ENCODE data around the gene PAQR9. TPM values are rescaled to one million over a fixed set of nuclear protein-coding genes. Genes with fewer than 3 reads are reported as not detected.
A peak's percentile ranks its signal among the peaks of the same experiment; 100 is the strongest.

Gene PAQR9
- total RNA-seq, 4 donors from 2014 or later: 0.20 to 1.0 (median 0.27) TPM; not detected in 1

DNA sequence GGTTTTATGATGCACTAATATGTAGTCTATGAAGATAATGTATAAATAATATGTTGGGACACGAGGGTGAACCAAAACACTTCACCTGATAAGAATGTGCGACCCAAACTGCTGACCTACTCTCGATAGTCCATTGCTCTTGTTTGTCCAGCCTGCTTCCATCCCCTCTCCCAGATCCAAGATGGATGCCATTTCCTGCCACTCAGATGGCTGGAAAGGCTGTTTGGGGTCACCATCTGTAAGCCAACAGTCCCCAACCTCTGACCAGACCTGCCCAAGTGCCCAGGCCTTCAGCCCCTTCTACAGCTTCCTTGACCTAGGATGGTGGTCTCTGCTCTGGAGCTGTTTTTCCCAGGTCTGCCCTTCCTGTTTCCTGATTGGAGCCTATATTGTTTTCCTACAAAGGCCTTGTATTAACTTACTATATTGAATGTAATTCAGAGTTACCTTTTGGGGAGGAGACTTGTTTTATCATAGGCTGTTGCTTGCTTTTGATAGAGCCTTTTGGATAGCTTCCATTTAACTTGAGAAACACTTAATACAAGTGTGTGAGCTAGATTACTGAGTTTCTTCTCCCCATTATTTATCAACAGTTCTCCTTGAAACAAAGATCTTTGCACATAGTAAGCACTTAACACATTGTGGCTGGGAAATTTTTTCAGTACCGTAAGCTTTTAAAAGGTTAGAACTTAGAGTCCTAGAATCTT lies 5.0 kb upstream of the PAQR9 start:
- no peaks in the 10 kb centered on the region for H3K36me3 ChIP-seq
- H3K9me3 ChIP-seq: no peaks in the 10 kb centered on the region
- TF ChIP-seq, protein P1, sequence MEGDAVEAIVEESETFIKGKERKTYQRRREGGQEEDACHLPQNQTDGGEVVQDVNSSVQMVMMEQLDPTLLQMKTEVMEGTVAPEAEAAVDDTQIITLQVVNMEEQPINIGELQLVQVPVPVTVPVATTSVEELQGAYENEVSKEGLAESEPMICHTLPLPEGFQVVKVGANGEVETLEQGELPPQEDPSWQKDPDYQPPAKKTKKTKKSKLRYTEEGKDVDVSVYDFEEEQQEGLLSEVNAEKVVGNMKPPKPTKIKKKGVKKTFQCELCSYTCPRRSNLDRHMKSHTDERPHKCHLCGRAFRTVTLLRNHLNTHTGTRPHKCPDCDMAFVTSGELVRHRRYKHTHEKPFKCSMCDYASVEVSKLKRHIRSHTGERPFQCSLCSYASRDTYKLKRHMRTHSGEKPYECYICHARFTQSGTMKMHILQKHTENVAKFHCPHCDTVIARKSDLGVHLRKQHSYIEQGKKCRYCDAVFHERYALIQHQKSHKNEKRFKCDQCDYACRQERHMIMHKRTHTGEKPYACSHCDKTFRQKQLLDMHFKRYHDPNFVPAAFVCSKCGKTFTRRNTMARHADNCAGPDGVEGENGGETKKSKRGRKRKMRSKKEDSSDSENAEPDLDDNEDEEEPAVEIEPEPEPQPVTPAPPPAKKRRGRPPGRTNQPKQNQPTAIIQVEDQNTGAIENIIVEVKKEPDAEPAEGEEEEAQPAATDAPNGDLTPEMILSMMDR (IDR thresholded peaks at IDR 0.05 in 4 of 5, conservative IDR thresholded peaks at IDR 0.05 in 1 of 5): no peak
- no peak for TF ChIP-seq POLR2A (IDR thresholded peaks at IDR 0.05)
- H3K27me3 ChIP-seq: no peaks in the 10 kb centered on the region
- in situ Hi-C loops (cut with MboI; ENCODE audit: low sequenced_read_pairs in 4 of 4): no loop called here
- intact Hi-C loops (cut with DNase I; ENCODE audit: low total_unique reads): no loop called here
- ATAC-seq (no peak), DNase-seq (no peak)
- no peak overlapping the region for H3K4me3 ChIP-seq
- peaks cover 6 to 9% of the 10 kb centered on the region in 2 donors for H3K4me1 ChIP-seq
- H3K27ac ChIP-seq: no peak overlapping the region

- Histone ChIP-seq H3K9me3 (no peaks in the 10 kb centered on the region), H3K4me1 (no peaks in the 10 kb centered on the region), H3K36me3 (no peaks in the 10 kb centered on the region), H3K27ac (no peak overlapping the region), H3K27me3 (no peaks in the 10 kb centered on the region), H3K4me3 (no peak overlapping the region)
- ATAC-seq (no peak), DNase-seq (no peak)
- no peak for TF ChIP-seq POLR2A (IDR thresholded peaks at IDR 0.05)
- TF ChIP-seq, protein P1 (IDR thresholded peaks at IDR 0.05 in 4 of 5, conservative IDR thresholded peaks at IDR 0.05 in 1 of 5): no peak
- in situ Hi-C loops (cut with MboI; ENCODE audit: low sequenced_read_pairs in 4 of 4): no loop called here
- intact Hi-C loops (cut with DNase I; ENCODE audit: low total_unique reads): no loop called here
Measured at GRCh38 chr3:142966808-142967207, 3.3 kb upstream of the PAQR9 start.

DNA sequence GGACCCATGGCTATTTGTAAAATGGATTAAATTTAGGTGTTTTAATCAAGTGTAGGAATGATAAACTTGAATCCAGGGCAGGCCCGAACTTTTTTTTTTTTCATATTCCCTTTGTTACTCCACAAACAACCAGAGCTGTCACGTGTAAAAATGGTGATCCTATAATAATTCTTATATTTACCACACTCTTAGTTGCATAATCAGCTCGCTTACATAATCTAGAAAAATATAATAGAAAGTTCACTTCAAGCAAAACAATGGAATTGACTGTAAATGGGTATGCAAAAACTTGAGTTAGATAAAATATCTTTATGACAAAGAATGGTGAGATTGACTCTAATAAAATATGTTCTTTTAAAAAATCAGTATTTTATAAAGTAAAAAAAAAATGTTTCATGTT lies 2.1 kb upstream of the PAQR9 start:
- no peaks in the 10 kb centered on the region for H3K36me3 ChIP-seq
- no peaks in the 10 kb centered on the region for H3K9me3 ChIP-seq
- H3K4me3 ChIP-seq: no peak overlapping the region
- H3K27ac ChIP-seq: no peak overlapping the region
- DNase-seq: no peak
- intact Hi-C loops (cut with DNase I; ENCODE audit: low total_unique reads) (no loop called here), in situ Hi-C loops (cut with MboI; ENCODE audit: low sequenced_read_pairs in 4 of 4) (no loop called here)
- H3K4me1 ChIP-seq: no peaks in the 10 kb centered on the region
- TF ChIP-seq POLR2A (IDR thresholded peaks at IDR 0.05): no peak
- TF ChIP-seq, protein P1 (IDR thresholded peaks at IDR 0.05 in 4 of 5, conservative IDR thresholded peaks at IDR 0.05 in 1 of 5): no peak
- ATAC-seq: no peak
- no peaks in the 10 kb centered on the region for H3K27me3 ChIP-seq

DNA sequence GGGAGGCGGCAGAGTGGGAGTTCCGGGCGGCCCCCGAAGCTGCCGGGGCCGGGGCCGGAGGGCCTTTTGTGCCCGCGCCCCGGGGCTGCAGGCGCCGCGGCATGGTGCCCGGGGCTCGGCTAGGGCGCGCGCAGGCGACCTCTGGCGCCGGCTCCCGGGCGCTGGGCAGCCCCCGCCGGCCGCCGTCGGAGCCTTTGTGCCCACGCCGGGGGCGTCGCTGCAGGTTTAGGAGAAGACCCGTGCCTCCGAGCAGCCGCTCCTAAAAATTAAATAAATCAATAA lies 299 bp downstream of the PAQR9 start:
- Histone ChIP-seq H3K36me3 (no peaks in the 10 kb centered on the region), H3K27me3 (no peaks in the 10 kb centered on the region), H3K9me3 (no peaks in the 10 kb centered on the region), H3K4me1 (peaks cover 12 to 13% of the 10 kb centered on the region in 2 donors), H3K4me3 (peak overlapping the region; percentile 37 to 70 (median 60)), H3K27ac (peak overlapping the region in 2 of 4 donors; percentile 53 to 68)
- no peak for DNase-seq
- ATAC-seq: peak; percentile 47 to 50
- intact Hi-C loops (cut with DNase I; ENCODE audit: low total_unique reads) (no loop called here), in situ Hi-C loops (cut with MboI; ENCODE audit: low sequenced_read_pairs in 4 of 4) (no loop called here)
- no peak for TF ChIP-seq POLR2A (IDR thresholded peaks at IDR 0.05)

DNA sequence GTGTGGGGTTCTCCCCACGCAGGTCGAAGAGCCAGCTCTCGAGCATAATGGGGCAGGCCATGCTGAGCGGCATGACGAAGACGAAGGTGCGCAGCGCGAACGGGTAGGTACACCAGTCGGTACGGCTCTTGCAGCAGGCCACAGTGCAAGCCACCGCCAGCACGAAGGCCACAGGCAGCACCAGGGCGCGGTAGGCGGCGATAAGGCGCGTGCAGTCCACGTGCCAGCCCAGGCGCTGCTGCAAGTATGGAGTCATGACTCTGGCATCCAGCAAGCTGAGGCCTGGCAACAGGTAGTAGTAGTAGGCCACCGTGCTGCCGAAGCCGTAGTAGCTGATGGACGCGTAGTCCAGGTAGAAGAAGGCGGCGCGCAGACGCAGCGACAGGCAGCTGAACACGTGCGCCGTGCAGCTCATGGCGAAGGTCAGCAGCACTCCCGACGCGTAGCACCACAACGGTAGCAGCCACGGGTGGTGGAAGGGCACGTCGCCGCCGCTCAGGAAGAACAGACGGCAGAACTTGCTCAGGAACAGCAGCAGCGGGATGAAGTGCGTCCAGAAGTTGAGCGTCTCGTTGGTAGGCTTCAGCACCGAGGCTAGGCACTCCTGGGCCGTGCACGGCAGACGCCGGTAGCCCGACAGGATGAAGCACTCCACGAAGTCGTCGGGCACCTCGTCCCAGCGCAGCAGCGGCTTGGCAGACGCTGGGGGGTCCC lies 797 bp downstream of the PAQR9 start:
- Histone ChIP-seq H3K27ac (peak overlapping the region in 1 of 4 donors; percentile 53), H3K9me3 (no peaks in the 10 kb centered on the region), H3K4me3 (peak overlapping the region; percentile 37 to 70 (median 60)), H3K36me3 (no peaks in the 10 kb centered on the region), H3K27me3 (no peaks in the 10 kb centered on the region), H3K4me1 (peaks cover 15 to 16% of the 10 kb centered on the region in 2 donors)
- ATAC-seq: no peak
- intact Hi-C loops (cut with DNase I; ENCODE audit: low total_unique reads) (no loop called here), in situ Hi-C loops (cut with MboI; ENCODE audit: low sequenced_read_pairs in 4 of 4) (no loop called here)
- no peak for TF ChIP-seq POLR2A (IDR thresholded peaks at IDR 0.05)
- TF ChIP-seq, protein P1 (IDR thresholded peaks at IDR 0.05 in 4 of 5, conservative IDR thresholded peaks at IDR 0.05 in 1 of 5): no peak
- no peak for DNase-seq
